HG03066 (cell line): ENCODE measurements around the gene KL.

ENCODE experiments used
- ATAC-seq: cut with Tn5 transposase; IDR thresholded peaks from one replicate; pipeline ENCODE4 v1.9.1; 2021; ENCODE audit warnings: low read depth; ENCODE audit not compliant: unreplicated experiment

The KL gene

DNA sequence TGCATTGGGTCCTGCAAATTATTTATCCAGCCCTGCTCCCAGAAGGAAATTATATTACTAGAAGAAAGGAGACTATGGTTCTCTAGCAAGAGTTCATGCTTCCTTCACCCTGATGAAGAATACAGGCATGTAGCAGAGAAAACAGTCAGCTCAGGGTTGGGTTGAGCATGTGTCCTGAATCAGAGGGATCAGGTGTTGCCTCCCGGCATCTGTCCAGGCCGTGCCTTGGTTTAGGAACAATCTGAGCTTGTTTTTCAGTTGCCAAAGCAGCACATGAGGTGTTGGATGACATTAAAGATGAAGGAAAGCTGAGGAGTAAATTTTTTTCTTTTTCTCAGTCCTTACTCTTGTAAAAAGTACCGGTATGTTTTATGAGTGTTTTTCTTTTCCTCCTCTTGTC, 62.0 kb downstream of the KL start:
- ATAC-seq = no peak

DNA sequence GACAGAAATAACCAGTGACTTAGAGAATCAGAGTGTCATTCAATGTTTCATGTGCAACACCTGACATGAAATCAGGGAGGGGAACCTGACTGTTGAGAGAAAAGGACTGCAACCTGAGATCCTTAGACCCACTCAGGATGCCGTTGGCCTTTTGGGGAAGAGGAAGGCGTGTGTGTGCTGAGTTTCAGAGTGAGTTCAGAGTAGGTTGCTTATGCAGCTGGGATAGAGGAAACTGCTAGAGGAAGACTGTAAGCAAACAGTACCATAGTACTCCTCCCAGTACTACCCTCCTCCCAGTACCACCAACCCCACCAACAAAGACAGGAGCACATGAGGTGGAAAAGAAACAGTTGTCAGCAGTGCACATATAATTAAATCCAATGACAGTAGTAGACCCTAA, 63.7 kb downstream of the KL start:
- no peak for ATAC-seq

DNA sequence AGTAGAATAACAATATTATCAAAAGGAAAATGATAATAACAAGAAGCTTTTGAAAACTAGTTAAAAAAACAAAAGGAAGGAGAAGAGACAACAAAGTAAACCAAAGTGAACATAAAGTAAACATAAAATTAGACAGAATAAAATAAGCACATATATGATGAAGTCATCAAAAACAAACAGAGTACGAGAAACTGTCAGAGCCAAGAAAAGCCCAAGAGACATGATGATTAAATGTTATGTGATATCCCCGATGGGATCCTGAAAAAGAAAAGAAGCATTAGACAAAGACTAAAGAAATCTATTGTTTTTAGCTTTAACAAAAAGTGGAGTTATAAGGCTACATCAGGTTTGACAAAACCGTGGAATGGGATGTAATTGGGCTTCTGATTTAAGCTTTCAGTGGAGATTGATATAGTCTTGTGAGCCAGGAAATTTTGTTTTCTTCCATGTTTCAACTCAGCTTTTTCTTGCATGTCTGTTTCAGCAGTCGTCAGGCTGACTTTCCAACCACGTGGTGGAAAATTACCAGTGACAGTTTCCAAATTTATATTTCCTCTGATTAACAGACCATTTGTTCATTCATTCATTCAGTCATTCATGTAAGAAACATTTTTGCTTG, 64.9 kb downstream of the KL start:
- ATAC-seq = no peak

DNA sequence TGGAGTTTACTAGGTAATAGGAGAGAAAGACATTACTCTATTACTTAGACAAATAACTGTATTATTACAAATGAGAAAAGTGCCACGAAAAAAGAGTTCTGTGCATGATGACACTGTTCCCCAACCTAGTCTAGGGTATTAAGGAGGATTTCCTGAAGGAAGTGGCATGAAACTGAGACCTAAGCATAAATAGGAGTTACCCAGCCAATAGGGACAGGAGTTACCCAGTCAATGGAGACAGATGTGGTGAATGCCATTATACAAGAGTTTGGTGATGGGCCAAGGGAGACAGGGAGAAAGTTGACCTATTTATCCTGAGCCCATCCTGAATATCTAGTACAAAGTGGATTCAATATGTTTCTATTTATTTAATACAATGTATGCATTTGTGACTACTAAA, 65.4 kb downstream of the KL start:
- ATAC-seq = no peak

- no peak for ATAC-seq
These were observed 66.8 kb downstream of the KL start for GRCh38 chr13:33083054-33083453.

DNA sequence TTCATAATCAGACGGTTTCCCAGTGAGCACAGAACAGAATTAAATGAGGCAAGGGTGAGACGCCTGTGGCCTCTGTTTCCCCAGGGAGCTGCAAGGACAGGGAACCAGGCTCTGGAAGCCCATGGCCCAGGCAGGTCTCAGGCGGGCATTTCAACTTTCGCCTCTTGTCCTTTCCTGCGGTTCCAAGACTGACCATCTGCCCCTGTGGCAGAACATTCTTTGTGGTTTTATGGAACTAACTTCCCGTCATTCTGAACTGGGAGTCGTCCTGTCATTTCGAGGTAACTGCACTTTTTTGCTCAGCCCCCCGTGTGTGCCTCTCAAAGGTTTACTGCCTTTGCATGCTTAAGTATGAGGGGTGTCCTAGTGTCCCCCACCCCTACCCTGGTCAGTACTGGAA, 70.9 kb downstream of the KL start:
- ATAC-seq = no peak

- no peak for ATAC-seq
These were observed 71.6 kb downstream of the KL start for GRCh38 chr13:33087790-33088189.

DNA sequence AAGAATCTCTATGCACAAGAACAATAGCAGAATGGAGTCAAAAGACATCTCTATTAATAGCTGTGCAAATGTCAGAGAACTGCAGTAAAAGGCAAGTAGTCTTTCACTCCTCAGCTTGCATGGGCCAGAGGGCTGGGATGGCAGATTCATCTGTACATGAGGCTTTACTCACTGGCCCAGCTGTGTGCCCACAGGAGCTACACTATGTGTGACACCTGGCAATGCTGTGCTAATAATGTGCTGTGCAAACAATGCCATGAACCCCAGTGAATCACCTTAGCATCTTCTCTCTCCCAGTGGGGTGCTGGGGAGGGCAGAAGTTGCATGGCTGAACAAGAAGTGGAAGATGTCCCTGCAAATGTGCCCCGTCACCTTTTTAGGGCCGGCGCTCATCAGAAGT, 73.1 kb downstream of the KL start:
- ATAC-seq = no peak

- no peak for ATAC-seq
These were observed 74.7 kb downstream of the KL start for GRCh38 chr13:33090755-33091414.

- no peak for ATAC-seq
These were observed 75.2 kb downstream of the KL start for GRCh38 chr13:33091415-33091774.

DNA sequence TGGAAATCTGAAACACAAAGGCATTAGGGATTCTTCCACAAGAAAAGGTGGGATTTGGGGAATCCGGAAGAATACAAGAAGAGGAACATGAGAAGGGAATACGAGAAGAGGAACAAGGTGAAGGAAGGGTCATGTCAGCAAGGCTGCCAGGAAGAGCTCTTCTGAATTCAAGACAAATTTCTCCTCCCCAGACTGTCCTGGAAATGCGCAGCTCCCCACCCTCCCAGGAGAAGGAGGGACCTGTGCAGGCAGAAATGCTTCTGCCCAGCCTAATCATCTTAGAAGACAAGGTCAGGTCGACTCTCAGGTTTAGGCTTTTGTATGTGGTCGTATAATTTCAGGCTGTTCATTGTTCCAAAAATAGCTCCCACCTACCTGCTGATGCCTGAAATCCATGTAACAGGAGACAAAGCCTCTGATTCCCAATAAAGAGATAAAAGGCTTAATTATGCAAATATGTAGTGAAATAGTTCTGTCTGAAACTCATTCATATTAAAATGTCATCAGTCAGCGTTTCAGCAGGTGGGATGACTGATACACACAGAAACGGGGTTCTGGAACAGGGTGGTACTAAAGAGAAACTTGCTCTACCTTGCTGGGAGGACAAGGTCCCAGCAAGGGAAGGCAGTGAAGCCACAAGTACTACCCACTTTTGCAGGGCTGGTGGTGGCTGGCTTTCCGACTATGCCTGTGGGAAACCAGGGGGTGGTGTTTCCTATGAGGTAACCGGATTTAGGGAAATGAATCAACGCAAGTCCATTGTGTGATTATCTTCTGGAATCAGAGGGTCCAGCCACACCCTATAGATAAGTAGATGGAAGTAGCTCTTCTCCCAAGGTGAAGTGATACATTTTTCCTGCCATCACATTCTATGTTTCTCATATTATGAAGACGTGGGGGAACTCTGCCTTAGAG, 76.1 kb downstream of the KL start:
- ATAC-seq = no peak

DNA sequence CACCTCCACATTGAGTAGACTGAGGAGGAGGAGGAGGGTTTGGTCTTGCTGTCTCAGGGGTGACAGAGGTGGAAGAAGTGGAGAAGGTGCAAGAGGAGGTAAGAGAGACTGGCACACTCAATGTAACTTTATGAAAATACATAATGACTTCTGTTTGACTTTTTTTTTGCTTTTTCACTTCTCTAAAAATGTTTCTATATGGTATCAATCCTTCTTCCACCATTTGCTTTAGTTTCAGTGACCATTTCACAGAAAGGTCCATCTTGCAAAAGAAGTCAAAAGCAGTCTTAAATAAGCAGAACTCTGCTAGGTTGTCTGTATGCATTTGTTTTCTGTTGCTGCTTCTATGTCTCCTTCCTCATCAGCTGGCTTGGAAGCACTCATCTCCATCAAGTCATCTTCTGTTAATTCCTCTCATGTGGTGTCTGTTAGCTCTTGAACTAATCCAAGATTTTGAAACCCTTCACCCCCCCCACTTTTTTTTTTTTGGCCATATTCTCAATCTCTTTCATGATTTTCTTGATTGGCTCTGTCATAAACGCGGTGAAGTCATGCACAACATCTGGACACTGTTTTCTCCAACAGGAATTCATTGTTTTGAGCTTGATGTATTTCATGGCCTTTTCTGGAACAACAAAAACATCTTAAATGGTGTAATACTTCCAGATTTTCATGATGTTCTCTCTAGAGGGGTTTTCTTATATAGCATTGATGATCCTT, 80.8 kb downstream of the KL start:
- ATAC-seq = no peak

DNA sequence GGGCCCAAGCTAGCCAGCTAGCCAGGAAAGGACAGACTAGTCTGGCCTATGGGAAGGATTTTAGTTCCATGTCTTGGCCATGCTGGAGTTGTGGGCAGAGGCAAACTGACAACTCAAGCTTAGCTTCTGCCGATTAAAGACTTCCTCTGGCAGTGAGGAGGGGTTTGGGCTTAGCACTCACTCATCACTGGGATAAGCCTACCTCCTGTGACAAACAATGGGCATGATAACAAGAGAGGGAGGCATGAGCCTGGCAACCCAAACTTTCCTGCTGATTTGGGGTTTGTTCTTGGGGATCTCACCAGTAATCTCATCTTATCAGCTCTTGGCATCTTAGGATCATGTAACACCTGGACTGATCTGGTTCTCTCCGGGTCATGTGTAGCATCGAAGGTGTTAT, 83.6 kb downstream of the KL start:
- no peak for ATAC-seq

DNA sequence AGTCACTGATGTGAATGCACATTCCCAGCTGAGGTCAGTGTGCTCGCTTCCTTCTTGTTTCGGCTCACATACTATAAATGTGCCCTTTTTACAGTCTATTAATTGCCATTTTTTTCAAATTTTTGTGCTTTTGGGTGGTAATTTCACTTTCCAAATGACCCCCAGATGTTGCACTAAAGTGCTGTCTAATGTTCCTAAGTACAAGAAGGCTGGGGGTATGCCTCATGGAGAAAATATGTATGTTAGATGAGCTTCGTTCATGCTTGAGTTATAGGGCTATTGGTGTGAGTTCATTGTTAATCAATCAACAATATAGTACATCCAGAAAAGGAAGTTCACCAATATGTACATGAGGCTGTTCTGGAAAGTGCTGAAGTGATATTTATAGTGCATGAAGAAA, 84.7 kb downstream of the KL start:
- ATAC-seq = no peak

DNA sequence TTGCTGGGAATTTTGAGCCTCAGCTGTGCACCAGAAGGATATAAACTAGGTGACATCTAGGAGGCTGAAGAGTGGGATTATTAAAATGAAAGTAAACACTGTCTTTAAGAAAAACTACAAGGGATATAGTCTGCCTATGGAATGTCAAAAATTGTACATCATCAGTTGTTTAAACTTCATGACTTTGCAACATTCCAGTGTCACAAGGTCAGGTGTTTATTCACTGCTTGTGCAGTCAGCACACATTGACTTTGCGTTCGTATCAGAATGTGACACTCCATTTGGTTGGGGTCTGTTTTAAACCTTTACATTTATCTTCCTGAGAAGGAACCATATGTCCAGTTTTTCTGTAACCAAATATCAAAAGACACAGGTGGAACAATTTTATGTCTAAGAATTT, 85.6 kb downstream of the KL start:
- ATAC-seq = no peak

GRCh38 chr13:33103457-33103856, 87.2 kb downstream of the KL start:
- ATAC-seq = no peak

DNA sequence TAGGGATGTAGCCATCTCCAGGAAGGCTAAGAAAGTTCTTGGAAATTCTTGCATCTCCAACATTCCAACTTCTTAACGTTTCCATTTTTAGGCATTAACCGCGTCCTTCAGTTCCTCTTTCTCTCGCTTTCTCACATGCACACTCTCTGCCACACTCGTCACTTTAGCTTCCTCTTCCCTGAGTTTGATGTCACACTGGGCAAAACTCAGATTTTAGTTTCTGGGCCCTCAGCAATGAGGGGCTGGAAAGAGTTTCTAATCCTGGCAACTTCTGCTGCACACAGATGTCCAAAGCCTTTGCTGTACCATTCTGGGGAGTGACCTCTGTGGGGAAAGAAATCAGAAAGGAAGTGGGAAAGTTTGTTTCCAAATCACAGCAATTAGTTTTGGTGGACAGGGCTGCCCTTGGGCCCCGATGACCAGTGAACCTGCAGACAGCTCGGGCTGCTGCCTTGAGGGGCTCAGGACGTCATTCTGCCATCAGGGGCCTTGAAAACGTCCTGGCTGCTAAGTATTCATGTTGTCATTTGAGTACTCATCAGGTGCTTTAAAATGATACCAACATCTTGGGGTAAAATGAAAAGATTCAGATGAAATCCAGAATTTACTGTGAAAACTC, 89.3 kb downstream of the KL start:
- ATAC-seq = no peak

- no peak for ATAC-seq
These were observed 90.6 kb downstream of the KL start for GRCh38 chr13:33106656-33107360.

DNA sequence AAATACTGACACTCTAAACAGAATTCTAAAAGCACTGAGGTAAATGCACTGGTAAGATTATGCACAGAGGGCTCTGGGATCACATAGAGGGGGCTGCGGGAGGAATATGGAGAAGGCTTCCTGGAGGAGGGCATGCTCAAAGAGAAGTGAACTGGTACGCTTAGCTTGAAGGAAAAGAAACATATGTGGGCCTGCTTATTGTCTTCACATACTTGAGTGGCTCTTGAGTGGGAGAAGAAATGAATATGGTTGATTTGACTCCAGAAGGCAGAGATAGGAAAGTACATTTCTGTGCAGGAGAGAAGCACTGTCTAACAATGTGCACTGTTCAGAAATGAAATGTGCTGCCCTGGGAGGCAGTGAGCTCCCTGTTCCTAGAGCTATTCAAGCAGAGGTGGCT, 91.1 kb downstream of the KL start:
- no peak for ATAC-seq

- no peak for ATAC-seq
These were observed 92.4 kb downstream of the KL start for GRCh38 chr13:33108620-33109019.
